ENCODE data around the gene DEGS2.
"Not testable (repeated sequence)": the region's sequence is repeated elsewhere in the genome, so short reads cannot be mapped to it uniquely, and the experiment has no call there.

DEGS2 gene

GRCh38 chr14:100190126-100190525 lies 30.7 kb upstream of the DEGS2 start:
- Histone ChIP-seq H3K36me3 (ENCODE audit: control insufficient read depth, insufficient read depth, low read length) (no peaks in the 10 kb centered on the region), H3K79me2 (no peaks in the 10 kb centered on the region), H2AFZ (no peak overlapping the region), H3K4me3 (ENCODE audit: low read depth, low read length) (no peak overlapping the region), H3K9me3 (ENCODE audit: control insufficient read depth, low read length) (no peaks in the 10 kb centered on the region), H3K27ac (no peak overlapping the region), H3K9ac (no peak overlapping the region), H3K4me1 (peaks cover 7% of the 10 kb centered on the region), H3K27me3 (ENCODE audit: control insufficient read depth, insufficient read depth, low read length) (no peaks in the 10 kb centered on the region), H3K4me2 (ENCODE audit: low read length) (no peak overlapping the region)
- no peak for TF ChIP-seq CTCF (IDR thresholded peaks at IDR 0.05)

DNA sequence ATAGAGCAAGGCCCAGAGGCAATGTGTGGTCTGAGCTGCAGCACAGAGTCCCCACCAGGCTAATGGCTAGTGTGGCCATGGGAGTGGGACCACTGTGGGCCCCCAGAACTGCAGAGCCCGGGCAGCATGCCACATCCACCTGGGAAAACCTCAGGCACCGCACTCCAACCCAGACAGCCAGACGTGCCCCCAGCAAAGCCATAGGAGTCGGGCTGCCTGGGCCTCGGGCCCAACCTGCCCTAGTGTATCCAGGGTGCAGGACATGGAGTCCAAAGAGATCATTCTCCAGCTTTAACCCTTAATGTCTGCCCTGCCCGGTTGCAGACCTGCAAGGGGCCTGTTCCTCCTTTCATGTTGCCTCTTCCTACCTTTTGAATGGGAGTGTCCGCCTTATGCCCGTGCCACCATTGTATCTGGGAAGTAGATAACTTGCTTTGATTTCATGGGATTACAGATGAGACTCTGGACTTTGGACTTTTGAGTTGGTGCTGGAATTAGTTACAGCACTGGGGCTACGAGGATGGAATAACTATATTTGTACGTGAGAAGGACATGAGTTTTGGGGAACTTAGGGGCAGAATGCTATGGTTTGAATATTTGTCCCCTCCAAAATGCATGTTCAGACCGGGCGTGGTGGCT lies 29.1 kb upstream of the DEGS2 start:
- Histone ChIP-seq H3K27me3 (ENCODE audit: control insufficient read depth, insufficient read depth, low read length) (no peaks in the 10 kb centered on the region), H3K9ac (no peak overlapping the region), H2AFZ (no peak overlapping the region), H3K4me2 (ENCODE audit: low read length) (no peak overlapping the region), H3K4me1 (peaks cover 6% of the 10 kb centered on the region), H3K36me3 (ENCODE audit: control insufficient read depth, insufficient read depth, low read length) (no peaks in the 10 kb centered on the region), H3K27ac (no peak overlapping the region), H3K9me3 (ENCODE audit: control insufficient read depth, low read length) (no peaks in the 10 kb centered on the region), H3K4me3 (ENCODE audit: low read depth, low read length) (no peak overlapping the region), H3K79me2 (no peaks in the 10 kb centered on the region)
- TF ChIP-seq CTCF (IDR thresholded peaks at IDR 0.05) = no peak

GRCh38 chr14:100187247-100187833 lies 27.9 kb upstream of the DEGS2 start:
- Histone ChIP-seq H3K4me1 (peaks cover 2% of the 10 kb centered on the region), H3K4me3 (ENCODE audit: low read depth, low read length) (no peak overlapping the region), H3K27ac (no peak overlapping the region), H3K36me3 (ENCODE audit: control insufficient read depth, insufficient read depth, low read length) (no peaks in the 10 kb centered on the region), H3K9ac (no peak overlapping the region), H3K4me2 (ENCODE audit: low read length) (no peak overlapping the region), H2AFZ (no peak overlapping the region), H3K9me3 (ENCODE audit: control insufficient read depth, low read length) (no peaks in the 10 kb centered on the region), H3K79me2 (no peaks in the 10 kb centered on the region), H3K27me3 (ENCODE audit: control insufficient read depth, insufficient read depth, low read length) (no peaks in the 10 kb centered on the region)
- no peak for TF ChIP-seq CTCF (IDR thresholded peaks at IDR 0.05)

DNA sequence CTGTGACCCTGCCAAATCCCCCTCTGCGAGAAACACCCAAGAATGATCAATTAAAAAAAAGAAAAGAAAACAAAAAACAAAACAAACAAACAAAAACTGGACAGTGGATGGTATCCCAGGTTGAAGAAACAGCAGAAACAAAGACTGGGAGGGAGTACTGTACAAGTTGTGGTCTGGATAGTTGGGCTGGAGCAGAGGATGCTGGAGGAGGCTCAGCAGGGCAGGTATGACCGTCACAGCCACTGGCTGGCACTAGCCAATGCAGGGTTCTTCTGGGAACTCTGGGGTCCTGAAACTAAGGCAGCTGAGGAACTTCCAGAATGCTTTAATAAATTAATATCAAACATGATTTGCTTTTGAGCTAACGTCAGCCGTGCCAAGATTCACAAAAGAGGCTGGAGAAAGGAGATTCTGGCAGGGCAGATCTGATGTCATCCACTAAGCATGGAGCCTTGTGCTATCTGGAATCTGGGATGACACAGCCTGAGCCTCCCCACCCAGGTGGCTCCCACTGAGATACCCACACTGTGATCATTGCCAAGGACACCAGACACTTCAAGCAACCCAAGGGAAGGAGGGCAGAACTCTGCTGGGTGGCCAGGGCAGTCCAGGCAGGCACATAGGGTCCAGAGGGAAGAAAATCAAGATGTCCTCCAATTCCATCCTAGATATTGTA lies 22.6 kb upstream of the DEGS2 start:
- H3K4me2 ChIP-seq (ENCODE audit: low read length); H3K9me3 ChIP-seq (ENCODE audit: control insufficient read depth, low read length); H3K4me1 ChIP-seq; H3K36me3 ChIP-seq (ENCODE audit: control insufficient read depth, insufficient read depth, low read length); H3K27me3 ChIP-seq (ENCODE audit: control insufficient read depth, insufficient read depth, low read length); H3K27ac ChIP-seq; H2AFZ ChIP-seq; H3K4me3 ChIP-seq (ENCODE audit: low read depth, low read length); H3K79me2 ChIP-seq; H3K9ac ChIP-seq: not testable (repeated sequence)

GRCh38 chr14:100180671-100181070 lies 21.2 kb upstream of the DEGS2 start:
- not testable (repeated sequence) for H3K4me1 ChIP-seq; H3K27me3 ChIP-seq (ENCODE audit: control insufficient read depth, insufficient read depth, low read length); H3K36me3 ChIP-seq (ENCODE audit: control insufficient read depth, insufficient read depth, low read length); H3K27ac ChIP-seq; H3K9ac ChIP-seq; H3K79me2 ChIP-seq; H3K9me3 ChIP-seq (ENCODE audit: control insufficient read depth, low read length); H2AFZ ChIP-seq; H3K4me2 ChIP-seq (ENCODE audit: low read length); H3K4me3 ChIP-seq (ENCODE audit: low read depth, low read length)
